RKO (cell line): ENCODE data around the gene SPC25.
"Not testable (repeated sequence)": the region's sequence is repeated elsewhere in the genome, so short reads cannot be mapped to it uniquely, and the experiment has no call there.

Experiments
- DNase-seq: peaks from one replicate; pipeline ENCODE4 v3.0.0-alpha.2; 2016; ENCODE audit warnings: low spot score

The SPC25 gene

DNA sequence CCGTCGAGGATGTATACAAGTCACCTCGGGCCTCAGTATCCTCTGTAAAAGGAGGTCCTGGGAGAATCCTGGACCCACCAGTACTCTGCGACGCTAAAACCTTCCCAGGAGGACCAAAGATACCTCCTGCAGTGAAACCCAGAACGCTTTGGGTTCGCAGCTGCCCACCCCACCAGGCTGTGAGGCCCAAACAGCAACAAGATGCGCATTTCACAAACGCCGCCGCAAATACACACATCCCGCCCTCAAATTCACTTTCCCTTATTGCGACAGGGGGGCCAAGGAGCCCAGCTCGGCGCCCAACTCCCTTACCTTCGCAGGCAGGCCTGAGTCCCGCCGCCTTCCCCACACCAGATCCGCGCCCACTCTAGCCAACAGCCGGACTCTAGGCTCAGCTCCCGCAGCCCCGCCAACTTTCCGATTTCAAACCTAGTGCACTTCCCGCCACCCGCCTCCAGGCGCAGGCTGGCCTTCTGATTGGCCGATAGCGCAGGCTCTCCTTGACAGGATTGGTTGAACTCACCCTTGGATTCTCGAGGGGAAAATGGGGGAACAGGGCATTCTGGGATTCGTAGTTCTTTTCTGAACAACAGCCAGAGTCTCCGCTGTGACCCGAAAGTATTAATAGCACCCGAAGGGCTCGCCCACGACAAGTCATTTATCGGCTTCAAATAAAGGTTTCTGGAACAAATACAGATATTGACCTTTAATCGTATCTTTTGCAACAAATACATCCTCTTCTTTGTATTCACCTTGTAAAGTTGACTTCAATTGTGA is at the start of gene SPC25:
TSS of gene SPC25 (minus strand) at position 425 of the 777 bp plus-strand sequence. CDS start 911 bp downstream, outside the sequence.
- DNase-seq = peak; percentile 96

DNA sequence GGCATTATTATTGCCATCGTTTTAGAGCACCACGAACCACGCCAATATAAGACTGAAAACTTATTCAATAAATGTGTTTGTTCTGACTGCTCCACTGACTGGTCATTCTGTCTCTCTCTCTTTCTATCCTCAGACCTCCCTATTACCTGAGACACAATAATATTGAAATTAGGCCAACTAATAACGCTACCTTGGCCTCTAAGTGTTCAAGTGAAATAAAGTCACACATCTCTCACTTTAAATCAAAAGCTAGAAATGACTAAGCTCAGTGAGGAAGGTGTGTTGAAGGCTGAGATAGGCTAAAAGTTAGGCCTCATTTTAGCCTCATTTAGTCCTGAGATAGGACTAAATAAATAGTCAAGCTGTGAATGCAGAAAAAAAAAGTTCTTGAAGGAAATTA is 49.7 kb upstream of the SPC25 start:
- DNase-seq = no peak

DNA sequence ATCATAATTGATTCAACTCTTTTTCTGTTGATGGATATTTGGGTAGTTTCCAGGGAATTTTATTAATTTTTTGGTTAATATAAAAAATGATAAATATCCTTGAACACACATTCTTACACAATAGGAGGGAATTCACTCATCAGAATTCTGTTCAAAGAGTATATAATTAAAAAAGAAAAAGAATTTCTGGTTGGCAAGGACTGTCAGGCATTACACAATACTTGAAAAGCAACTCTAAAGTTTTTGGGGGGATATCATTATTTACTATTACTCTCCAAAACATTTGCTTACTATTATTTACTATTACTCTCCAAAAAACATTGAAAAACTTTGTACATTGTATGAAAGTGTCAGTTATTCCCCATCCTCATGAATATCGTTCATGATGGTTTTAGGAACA is 48.8 kb upstream of the SPC25 start:
- DNase-seq = no peak

DNA sequence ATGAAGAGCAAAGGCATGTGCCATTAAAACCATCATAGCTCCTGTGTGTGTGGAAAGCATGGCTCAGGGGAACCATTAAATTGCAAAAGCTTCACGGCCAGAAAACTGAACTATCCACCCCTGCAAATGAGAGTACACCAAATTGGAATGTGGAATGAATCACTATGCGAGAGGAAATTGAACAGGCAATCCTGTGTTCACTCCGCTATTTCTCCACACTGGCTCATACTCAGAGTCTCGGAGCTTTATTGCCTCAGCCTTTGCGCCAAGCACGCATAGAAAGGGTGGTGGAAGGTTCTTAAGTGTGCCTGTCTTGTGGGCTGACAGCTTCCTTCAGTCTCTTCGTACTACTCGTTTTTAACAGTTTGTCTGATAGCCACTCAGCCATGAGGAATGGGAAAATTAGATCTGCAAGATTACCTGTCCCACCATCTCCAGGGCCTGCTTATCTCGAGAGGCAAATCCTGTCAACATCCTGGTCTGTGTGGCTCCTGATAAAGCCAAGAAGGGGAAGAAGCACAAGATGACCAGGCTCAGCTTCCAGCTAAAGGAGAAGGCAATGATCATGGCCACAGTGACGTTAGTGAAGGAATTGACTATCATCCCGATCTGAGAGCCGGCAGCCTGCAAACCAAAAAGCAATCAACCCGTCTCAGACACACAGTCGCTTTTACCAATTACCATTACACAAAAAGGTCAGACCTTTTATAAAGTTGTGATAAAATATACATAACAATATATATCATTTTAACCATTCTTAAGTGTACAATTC is 45.8 kb upstream of the SPC25 start:
- DNase-seq = peak; percentile 64

GRCh38 chr2:168934826-168935225 is 44.6 kb upstream of the SPC25 start:
- no peak for DNase-seq

- DNase-seq = not testable (repeated sequence)
These were observed 41.9 kb upstream of the SPC25 start for GRCh38 chr2:168932174-168932573.

DNA sequence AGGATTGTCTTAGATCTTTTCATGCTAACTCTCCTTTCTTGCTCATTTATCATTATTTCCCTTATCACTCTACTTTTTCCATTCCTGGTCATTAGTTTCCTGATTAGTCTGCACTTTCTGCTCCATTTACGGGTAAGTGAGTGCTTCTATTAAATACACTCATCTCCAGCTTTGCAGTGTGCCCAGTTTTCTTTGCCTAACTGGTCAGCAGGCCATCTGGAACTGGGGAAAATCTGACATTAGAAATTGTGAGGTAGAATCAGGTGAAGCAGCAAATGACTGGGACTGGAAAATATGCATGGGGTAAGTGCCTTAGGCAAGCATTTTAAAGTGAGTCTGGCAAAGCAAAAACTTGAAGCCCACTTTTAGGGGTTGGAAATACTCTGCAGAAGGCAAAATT is 40.0 kb upstream of the SPC25 start:
- DNase-seq = no peak

DNA sequence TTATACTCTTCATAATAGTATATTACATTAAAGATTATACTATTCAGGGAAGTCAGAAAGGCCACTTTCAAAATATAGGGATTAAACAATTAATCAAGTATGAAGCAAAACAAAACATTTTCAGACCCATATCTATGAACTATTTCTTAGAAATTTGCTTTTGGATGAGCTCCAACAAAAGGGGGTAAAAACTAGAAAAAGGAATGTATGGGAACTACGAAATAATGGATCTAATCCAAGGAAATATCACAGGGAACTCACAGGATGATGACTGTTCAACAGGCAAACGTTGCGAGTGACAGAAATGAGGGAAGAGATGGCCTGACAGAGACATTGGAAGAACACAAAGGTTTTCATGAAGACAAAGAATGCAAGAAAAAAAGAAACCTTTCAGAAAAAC is 38.8 kb upstream of the SPC25 start:
- DNase-seq = no peak

DNA sequence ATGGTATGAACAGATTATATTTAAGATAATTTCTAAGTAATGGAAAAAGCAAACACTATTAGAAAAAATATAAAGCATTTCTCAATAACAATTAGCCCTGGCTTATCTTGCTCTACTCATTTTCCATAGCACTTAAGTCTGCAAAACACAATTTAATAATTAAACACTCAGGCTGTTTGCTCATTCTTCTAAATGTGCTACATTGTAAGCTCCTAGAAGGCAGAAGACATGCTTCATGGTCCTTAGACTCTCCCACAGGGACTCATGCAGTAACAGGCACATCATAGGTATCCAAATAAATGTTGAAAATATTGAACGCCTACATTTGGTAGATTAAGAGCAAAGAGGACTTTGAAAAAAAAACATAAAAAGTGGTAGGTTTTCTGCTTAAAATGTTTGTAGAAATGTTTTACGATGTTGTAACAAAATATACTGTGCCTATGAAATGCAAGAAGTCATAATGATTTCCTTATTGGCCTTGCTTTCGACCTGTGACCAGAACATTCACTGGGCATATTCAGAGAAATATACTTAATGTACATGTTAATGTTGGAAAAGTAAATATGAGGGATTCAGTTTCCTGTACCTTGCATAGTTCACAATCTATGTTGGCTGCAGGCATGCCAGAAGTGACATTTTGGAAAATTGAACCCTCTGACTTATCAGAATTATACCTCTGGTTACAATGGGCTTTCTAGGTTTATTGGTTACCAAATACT is 38.0 kb upstream of the SPC25 start:
- DNase-seq = no peak

- no peak for DNase-seq
These were observed 36.6 kb upstream of the SPC25 start for GRCh38 chr2:168926621-168927386.

DNA sequence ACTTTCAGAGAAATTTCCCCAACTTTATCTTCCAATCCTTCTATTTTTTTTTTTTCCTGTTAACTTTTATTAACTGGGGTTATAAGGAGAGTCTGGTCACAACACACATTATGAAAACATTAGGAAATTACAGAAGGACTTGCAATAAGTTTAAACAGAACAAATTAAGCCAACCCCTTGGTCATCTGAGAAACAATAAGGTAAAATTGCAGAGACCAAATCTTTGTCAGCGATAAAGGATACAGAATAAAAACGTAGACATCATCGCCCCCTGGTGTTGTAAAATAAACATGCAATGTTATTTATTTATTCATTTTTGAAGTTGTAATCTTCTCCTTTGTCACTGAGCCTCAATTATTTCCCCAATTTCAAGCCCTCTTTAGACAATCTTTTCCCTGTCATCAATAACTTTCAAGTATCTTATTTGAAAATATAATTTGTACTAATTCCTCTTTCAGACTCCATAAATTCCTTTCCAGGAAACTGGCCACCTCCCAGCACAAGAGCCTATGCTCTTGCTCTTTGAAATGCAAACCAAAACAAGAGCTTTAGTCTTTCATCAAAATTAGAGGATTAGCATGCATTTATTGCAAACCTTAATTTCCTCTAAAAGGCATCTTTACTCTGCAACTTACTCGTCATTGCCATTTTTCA is 30.4 kb upstream of the SPC25 start:
- peak; percentile 54 for DNase-seq

GRCh38 chr2:168916331-168916675 is 26.1 kb upstream of the SPC25 start:
- no peak for DNase-seq

DNA sequence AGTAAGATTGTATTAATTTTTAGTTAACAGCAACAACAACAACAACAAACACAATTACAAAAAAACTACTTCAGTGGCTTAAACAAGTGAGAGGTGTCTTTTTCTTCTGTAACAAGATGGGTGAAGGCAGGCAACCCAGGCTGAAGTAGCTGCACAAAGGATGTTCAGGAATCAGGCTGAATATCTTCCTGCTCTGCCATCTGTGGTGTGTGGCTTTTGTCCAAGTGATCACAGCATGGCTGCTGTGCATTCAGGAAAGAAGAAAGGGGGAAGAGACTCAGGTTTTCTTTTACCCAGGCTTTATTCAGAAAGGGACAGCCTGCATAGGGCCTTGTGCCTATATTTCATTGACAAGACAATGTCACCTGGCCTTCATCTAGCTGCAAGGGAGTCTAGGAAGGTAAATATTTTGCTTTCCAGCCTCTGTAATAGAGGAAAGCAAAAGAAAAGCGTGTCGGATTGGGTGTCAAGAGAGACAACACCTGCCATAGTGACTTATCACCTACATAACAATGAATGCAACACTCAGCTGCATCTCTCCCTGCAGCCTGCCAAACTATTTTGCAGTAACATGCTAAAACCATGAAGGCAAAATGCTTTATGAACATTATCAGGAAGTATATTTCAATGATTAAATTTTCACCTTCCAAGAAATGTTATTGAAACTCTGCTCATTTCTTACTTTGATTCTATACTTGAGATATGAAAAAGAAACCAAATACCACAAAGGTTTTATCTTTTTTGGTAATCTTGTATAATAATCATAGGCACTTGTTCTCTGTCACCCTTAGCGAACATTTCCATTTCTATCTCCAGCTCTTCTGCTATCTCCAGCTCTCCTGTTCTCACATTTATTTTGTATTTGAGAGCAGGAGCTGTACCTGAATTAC is 25.5 kb upstream of the SPC25 start:
- no peak for DNase-seq

- no peak for DNase-seq
These were observed 23.3 kb upstream of the SPC25 start for GRCh38 chr2:168913495-168913894.

GRCh38 chr2:168912901-168913369 is 22.7 kb upstream of the SPC25 start:
- DNase-seq = no peak

- no peak for DNase-seq
These were observed 22.2 kb upstream of the SPC25 start for GRCh38 chr2:168912466-168912865.

GRCh38 chr2:168910330-168910729 is 20.1 kb upstream of the SPC25 start:
- DNase-seq = no peak

- no peak for DNase-seq
These were observed 17.9 kb upstream of the SPC25 start for GRCh38 chr2:168907940-168908662.

GRCh38 chr2:168904358-168904757 is 14.1 kb upstream of the SPC25 start:
- no peak for DNase-seq

DNA sequence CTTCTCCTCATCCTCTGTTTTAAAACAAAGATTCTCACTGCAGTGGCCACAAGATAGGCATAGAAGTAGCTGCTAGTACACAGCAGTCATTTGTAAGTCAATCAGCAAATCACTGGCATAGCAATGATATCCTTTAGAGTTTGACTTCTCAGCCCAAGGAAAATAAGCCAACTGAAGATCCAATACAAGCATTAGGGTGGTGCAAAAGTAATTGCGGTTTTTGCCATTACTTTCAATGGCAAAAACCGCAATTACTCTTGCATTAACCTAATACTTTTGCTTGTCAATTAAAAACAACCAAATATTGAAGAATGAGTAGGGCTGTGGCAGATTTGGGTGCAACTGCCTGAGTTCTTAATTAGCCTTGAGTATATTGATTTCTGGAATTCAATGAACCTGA is 13.7 kb upstream of the SPC25 start:
- DNase-seq = no peak
